ENCODE measurements around the gene YBX1.

DNA sequence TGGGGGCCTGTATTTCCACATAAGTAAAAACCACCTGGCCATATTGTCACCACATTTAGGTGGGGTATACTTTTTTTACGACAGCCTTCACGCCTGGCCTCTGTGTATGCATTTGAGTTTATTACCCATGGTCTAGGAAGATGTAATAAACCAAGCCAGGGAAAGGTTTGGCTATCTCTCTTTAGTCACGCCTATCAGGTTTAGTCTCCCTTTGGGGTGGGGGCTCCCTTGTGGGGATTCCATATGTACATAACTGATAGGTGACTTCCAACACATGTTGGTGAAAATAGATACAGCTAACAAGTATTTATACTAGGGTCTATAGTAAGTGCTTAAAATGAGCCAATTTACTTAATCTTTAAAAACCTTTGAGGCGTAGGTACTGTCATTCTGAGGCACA is 4.2 kb downstream of the YBX1 start:
- TF ChIP-seq, protein P1, sequence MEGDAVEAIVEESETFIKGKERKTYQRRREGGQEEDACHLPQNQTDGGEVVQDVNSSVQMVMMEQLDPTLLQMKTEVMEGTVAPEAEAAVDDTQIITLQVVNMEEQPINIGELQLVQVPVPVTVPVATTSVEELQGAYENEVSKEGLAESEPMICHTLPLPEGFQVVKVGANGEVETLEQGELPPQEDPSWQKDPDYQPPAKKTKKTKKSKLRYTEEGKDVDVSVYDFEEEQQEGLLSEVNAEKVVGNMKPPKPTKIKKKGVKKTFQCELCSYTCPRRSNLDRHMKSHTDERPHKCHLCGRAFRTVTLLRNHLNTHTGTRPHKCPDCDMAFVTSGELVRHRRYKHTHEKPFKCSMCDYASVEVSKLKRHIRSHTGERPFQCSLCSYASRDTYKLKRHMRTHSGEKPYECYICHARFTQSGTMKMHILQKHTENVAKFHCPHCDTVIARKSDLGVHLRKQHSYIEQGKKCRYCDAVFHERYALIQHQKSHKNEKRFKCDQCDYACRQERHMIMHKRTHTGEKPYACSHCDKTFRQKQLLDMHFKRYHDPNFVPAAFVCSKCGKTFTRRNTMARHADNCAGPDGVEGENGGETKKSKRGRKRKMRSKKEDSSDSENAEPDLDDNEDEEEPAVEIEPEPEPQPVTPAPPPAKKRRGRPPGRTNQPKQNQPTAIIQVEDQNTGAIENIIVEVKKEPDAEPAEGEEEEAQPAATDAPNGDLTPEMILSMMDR (IDR thresholded peaks at IDR 0.05; ENCODE audit: low read depth, low read length, poor library complexity, severe bottlenecking), result no peak
- TF ChIP-seq EZH2phosphoT487 (IDR thresholded peaks at IDR 0.05; ENCODE audit: borderline replicate concordance, low read length), result no peak
